RCC 7860 (cell line): Measurements from ENCODE around the gene SEMA3C.

Experiments used
- DNase-seq: peaks from one replicate; pipeline ENCODE4 v3.0.0-alpha.2; 2015; ENCODE audit warnings: low spot score
- FAIRE-seq: peaks from 2 replicates; lab custom pipeline; 2012; peaks lifted over from hg19 to GRCh38; lab: Jason Lieb, UNC

Gene SEMA3C

DNA sequence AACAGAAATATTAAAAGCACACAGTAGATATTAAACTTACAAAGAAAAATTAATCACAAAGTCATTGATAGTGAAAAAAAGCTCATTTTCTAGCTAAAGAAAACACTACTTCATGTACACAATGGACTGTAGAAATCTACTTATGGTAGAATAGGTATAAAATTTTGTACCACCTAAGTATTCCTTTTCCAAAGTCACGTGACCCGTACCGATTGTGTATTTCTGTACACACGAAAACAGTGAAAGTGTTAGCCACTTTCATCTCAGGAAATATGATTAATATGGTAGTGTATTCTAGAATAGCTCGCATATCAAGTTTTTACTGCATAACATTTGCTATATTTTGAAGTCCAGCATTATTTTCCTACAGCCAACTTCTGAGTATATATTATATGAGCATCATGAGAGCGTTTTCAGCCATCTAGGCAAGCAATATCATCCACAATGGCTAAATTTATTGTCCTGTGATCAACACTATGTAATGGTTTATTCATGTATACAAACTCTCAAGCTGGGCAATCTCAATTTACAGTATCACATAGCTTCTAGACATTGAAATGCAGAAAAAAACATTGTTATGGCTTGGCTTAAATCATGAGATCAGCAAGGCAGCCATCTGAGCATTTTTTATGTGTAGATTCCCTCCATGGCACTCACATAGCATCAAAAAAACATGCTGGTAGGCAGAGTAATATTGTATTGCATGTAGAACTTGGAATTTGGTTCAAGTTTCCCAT, 165.7 kb downstream of the SEMA3C start:
- FAIRE-seq (no peak), DNase-seq (no peak)

- DNase-seq: no peak
These were observed 169.6 kb downstream of the SEMA3C start for GRCh38 chr7:80749270-80749669.

GRCh38 chr7:80748363-80749042, 170.3 kb downstream of the SEMA3C start:
- no peak for FAIRE-seq
- no peak for DNase-seq

More at GRCh38 chr7:80749270-80749669, 169.6 kb downstream of the SEMA3C start:
- no peak for FAIRE-seq

GRCh38 chr7:80740778-80741545, 177.9 kb downstream of the SEMA3C start:
- FAIRE-seq: no peak
- DNase-seq: peak; percentile 24

DNA sequence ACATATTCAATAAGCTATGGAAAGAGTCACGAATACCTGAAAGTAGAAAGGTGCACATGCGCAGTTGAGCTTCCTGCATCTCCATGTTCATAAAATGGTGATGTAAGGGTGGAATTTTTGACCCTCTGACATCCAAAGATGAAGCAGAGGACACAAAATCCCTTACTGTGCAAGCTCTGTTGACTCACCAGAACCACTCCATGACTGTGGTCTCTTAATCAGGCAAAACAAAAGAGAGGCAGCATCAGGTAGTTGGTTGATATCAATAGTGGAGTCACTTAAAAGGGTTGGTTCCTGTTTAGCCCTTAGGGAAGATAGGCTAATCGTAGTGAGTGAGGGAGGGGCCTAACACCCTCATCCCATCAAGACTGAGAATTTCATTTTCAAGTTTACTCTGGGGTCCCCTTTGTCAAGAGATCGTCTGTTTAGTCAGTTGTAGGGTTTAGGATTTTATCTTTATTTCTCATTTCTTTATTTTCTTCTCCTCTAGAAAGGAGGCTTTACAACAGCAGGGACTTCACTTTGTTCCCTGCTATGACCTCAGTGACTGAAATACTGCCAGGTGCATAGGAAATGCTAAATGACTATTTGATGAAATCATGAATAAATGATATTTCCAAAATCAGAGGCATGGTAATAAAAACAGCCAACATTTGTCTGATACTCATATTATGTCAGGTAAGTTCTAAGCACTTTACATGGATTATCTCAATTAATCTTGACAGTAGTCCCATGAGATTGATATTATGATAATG, 182.3 kb downstream of the SEMA3C start:
- FAIRE-seq: no peak

DNA sequence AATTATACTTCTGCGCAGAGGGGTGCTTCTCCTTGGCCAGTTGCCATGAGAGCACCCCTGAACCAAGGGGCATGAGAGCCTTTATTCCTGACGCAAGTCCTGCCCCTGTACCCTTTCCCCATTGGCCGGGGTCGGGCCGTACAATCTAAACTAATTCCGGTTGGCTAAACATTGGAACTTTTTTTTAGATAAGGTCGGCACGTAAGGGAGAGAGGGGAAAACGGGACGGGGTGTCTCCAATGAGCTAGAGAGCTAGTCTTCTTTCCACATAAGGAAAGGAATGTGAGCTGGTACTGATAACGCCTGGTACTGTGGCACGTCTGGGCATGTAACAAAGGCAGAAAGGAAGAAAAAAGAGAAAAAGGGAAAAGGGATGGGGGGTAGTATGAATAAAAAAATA, 183.5 kb downstream of the SEMA3C start:
- DNase-seq: no peak
- FAIRE-seq: no peak

More for the DNA sequence above, 182.3 kb downstream of the SEMA3C start:
- DNase-seq: no peak

- FAIRE-seq: no peak
- no peak for DNase-seq
These were observed 184.8 kb downstream of the SEMA3C start for GRCh38 chr7:80734011-80734410.

GRCh38 chr7:80733333-80733915, 185.4 kb downstream of the SEMA3C start:
- DNase-seq: no peak
- FAIRE-seq: no peak

GRCh38 chr7:80732630-80733029, 186.2 kb downstream of the SEMA3C start:
- FAIRE-seq: no peak
- DNase-seq: no peak

DNA sequence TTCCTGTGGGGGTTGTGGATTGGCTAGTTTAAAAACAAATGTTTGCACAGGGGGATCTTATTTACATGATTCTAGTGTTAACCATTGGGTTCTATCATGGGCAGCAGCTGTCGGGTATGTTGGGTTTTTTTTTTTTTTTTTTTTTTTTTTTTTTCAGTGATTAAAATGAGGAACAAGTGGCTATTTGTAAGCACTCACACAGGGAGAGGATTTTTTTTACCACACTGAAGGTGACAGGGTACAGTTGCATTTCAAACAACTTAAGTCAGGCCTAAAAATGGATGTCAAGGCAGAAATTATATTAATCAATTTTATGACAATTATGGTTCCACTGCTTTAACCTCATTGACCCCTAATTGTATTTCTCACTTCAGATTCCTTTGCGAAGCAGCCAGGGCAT, 187.6 kb downstream of the SEMA3C start:
- DNase-seq (no peak), FAIRE-seq (no peak)

DNA sequence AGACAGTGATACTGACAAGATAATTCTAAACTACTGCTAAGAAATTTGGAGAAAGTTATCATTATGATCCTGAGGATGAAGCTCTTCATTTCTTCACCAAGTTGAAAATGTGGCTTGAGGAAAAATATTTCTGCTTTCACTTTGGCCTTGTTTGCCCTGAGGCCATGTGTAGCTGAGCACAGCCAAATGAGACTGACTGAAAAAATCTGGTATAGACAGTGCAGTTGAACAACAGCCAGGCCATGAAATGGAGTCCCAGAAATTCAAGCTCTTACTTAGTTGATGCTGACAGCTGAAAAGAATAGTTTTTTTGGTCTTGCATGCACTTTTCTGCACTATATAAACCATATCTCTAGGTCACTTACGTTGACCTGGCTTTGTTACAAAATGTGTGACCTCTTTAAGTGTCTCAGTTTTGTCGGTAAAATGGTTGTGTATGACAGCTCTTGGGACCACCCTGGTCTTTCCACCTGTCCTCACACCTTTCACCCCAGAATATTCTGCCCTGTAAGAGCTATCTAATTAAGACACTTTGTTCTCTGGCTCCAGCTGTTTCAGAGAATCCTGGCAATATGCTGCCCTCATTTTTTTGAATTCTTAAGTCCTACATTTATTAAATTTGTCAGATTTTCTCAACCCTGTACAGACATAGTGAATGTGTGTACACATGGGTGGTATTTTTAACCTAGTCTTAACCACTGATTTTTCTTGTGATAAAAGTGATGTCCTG, 189.1 kb downstream of the SEMA3C start:
- DNase-seq (no peak), FAIRE-seq (no peak)

- FAIRE-seq (no peak), DNase-seq (no peak)
These were observed 192.2 kb downstream of the SEMA3C start for GRCh38 chr7:80726666-80727065.

- no peak for FAIRE-seq
- DNase-seq: no peak
These were observed 193.7 kb downstream of the SEMA3C start for GRCh38 chr7:80725181-80725611.

DNA sequence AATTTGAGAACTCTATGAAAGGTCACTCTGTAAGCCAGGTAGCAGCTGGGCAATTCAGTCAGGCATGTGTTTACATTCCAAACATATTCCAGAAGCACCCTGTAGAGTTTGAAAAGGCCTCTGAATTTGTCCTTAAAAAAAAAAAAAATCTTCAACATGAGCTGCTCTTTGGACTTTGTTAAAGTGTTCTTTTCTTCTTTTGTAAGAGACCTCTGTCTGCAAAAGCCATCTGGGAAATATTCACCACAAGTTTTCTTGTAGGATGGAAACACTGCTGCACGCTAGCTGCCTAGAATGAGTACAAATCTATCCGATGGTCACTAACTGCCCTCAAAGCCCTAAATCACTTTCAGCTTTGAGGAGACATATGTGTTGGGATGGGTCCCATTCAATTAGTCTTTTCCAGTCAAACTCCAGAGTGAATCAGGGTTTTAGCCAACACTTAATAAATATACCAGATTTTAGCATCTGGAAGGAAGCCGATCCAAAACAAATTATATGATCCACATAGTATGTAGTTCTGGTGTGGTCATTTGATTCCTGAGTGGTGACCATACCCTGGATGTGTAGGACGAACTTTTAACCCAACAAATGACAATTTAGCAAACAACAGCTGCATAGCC, 194.5 kb downstream of the SEMA3C start:
- DNase-seq (no peak), FAIRE-seq (no peak)

DNA sequence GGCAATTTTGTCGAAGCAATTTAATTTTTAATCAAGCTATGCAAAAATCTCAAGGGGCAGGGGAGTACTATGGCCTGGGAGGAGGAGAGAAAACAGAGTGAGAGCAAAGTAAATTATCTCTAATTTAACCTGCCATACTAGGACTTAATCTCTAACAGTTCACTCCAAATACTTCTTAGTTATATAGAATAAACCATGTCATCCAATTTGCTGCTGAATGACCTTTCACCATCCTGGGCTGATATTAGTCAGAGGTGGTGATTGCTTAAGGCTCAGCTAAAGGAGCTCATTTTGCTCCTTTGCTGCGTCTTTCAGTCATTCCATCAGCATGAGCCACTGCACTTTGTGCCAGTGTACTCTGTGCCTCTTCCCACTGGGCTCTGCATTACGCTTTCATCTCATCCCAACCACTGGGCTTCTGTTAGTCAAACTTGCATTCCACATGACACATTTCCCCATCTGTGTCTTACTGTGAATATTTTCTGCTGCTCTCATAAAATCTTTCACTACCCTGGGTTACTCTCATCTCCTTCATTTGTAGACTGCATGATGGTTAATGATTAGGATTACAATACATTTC, 196.1 kb downstream of the SEMA3C start:
- DNase-seq: peak; percentile 100

DNA sequence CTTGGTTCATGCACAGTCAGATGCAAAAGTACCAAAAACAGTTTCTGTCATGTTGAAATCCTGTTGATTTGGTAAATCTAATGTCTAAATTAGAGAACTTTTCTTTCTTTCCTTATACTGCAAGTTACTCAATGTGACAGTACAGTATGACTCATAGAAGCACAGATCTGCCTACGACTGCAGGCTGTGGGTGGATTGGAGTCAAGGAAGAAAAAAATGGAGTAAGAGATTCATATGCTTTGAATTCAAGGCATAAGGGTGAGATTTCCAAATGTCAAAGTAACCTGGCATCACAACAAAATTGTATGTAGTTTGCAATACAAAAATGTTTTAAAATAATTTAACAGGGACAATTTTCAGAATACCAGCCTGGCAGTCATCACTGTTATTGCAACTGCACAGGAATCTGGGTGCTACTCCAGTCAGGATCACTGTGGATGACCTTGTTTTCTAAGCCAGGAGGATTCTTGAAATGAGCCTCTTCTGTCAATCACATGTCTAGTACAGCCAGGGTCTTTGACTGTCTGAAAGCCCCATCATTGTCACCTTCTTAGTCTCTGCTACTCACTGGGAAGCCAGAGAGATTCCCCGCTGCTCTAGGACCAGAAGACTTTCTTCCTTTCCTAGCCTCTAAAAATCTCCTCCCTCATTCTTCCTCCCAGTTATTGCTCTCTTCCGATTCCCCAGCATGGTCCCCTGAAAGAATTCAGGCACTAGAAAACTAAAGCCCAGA, 196.8 kb downstream of the SEMA3C start:
- peak; percentile 97 for FAIRE-seq
- DNase-seq: peak; percentile 82

More for the DNA sequence above, 196.1 kb downstream of the SEMA3C start:
- FAIRE-seq: peak; percentile 100

DNA sequence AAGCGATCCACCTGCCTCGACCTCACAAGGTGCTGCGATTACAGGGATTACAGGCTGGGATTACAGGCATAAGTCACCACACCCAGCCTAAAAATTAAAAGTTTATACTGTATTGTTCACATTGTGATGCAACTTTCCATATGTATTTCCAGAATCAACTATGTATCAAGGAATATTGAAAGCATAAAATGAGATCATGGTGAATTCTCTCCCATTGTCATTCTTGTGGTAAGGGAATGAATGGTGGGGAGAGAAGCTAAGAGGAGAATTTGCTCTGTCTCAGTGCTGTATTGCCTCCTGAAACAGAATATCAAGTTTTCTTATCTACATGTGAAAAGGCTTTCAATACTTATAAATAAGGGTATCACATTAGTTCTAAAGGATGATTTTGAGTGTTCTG, 198.7 kb downstream of the SEMA3C start:
- DNase-seq (no peak), FAIRE-seq (no peak)

DNA sequence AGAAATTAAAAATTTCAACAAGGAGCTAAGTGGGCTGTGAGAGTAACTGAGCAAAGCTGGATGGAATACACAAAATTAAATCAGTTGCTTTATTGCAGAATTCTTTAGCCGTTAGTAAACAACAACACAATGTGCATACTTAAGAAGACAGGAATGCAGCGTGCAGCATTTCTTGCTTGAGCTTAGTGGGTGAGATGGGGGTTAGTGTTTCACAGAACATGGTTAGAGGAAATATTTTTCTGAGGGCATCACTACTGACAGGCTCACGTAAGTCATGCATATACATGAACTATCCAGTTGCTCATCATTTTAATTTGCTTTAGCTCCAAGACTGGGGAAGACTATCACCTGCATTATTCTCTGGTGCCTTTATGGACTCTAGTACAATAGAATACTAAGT, 199.6 kb downstream of the SEMA3C start:
- FAIRE-seq (no peak), DNase-seq (no peak)
